Activated CD8-positive, alpha-beta T cell treated with anti-CD3 and anti-CD28 coated beads, Interleukin-2, amount 10 ng/mL, durations not matched to agents 7 days and 5 days (primary cell): ENCODE results near the gene CLCF1. TPM values are rescaled to one million over a fixed set of nuclear protein-coding genes. Genes with fewer than 3 reads are reported as not detected.

Source experiments
- ATAC-seq: fragments of 150-1000 bp; cut with Tn5 transposase; one replicate; pipeline ENCODE4 v1.10.0; 2021; ENCODE audit warnings: moderate library complexity
- CTCF ChIA-PET: fragments of 350-600 bp; sonication (Branson Sonifier 250); formaldehyde crosslinking; loops from one replicate; lab custom pipeline; 2021; ENCODE audit warnings: antibody characterized with exemption; lab: Charles Lee
- POLR2A ChIA-PET: fragments of 350-600 bp; sonication (Branson Sonifier 250); formaldehyde crosslinking; loops from one replicate; lab custom pipeline; 2021; ENCODE audit warnings: antibody characterized with exemption; lab: Charles Lee
- DNase-seq: peaks from one replicate; pipeline ENCODE4 v3.0.0-alpha.2; 2020
- H3K27ac Mint-ChIP-seq: one replicate; pipeline ENCODE4 v1.8.0; 2021; ENCODE audit warnings: mild to moderate bottlenecking, mixed read lengths
- H3K27me3 Mint-ChIP-seq: one replicate; pipeline ENCODE4 v1.8.0; 2021; ENCODE audit warnings: low read depth, mixed read lengths
- H3K36me3 Mint-ChIP-seq: one replicate; pipeline ENCODE4 v1.8.0; 2021; ENCODE audit warnings: low read depth, mixed read lengths
- H3K4me1 Mint-ChIP-seq: one replicate; pipeline ENCODE4 v1.8.0; 2021; ENCODE audit warnings: low read depth, mixed read lengths
- H3K4me3 Mint-ChIP-seq: one replicate; pipeline ENCODE4 v1.8.0; 2021; ENCODE audit warnings: mild to moderate bottlenecking, mixed read lengths
- H3K9me3 Mint-ChIP-seq: one replicate; pipeline ENCODE4 v1.8.0; 2022; ENCODE audit warnings: mixed read lengths; ENCODE audit not compliant: insufficient read depth
- total RNA-seq, 2 experiments: library from RNA; stranded (reverse); gene quantifications; one replicate each; pipeline ENCODE4 v1.2.3, GENCODE V29; 2021

The CLCF1 gene
- under 1 TPM; 0.29 to 0.50 TPM for total RNA-seq

GRCh38 chr11:67372993-67373647, at the start of gene CLCF1:
TSS of gene CLCF1 (minus strand) at chr11:67373598. CDS start at chr11:67373539, 59 bp downstream.
- ChIA-PET POLR2A (interaction anchor here (1.0 to 2.3 kb wide), 2 partner anchors 8 to 20 kb away, joined by 3 to 9 read pairs; partner anchors contain the start of gene POLD4), CTCF (interaction anchor here (1.2 to 31.4 kb wide), 5 partner anchors 10 to 111 kb away, joined by 3 to 998 read pairs (median 61); partner anchors contain the start of gene POLD4)
- ATAC-seq (peak; percentile 48), DNase-seq (no peak)
- Mint-ChIP-seq H3K27ac (peak within 1 kb of the TSS; percentile 75), H3K4me1 (peaks cover 61% of the 10 kb centered on the region), H3K27me3 (peaks cover 55% of the 10 kb centered on the region), H3K36me3 (no peaks in the 10 kb centered on the region), H3K4me3 (peak within 1 kb of the TSS; percentile 79), H3K9me3 (no peaks in the 10 kb centered on the region)

DNA sequence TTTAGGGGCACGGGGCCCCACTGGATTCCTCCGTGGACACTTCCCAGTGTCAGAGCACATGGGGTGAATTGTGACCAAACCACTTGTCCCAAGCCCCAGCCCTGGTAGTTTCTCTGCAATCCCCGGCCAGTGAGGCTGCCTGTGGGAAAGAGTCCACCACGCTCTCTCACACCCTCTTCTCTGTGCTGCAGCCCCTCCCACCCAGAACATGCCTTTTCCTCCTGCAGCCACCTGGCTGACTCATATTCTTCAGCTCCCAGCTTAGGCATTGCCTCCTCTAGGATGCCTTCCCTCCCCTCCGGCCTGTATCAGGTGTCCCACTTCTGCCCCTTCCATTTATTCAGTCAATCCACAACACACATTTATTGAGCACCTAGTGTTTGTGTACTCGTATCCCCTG, 49.5 kb upstream of the CLCF1 start:
- no peak overlapping the region for H3K4me3 Mint-ChIP-seq
- CTCF ChIA-PET: no interaction called here
- no peaks in the 10 kb centered on the region for H3K9me3 Mint-ChIP-seq
- ATAC-seq (no peak), DNase-seq (no peak)
- peaks cover 66% of the 10 kb centered on the region for H3K4me1 Mint-ChIP-seq
- POLR2A ChIA-PET: interaction anchor here (1.1 to 2.1 kb wide), 3 partner anchors 11 to 16 kb away, joined by 3 to 9 read pairs (median 5); partner anchors contain the start of gene PTPRCAP
- H3K27ac Mint-ChIP-seq: peak overlapping the region; percentile 32
- no peaks in the 10 kb centered on the region for H3K27me3 Mint-ChIP-seq
- H3K36me3 Mint-ChIP-seq: no peaks in the 10 kb centered on the region

DNA sequence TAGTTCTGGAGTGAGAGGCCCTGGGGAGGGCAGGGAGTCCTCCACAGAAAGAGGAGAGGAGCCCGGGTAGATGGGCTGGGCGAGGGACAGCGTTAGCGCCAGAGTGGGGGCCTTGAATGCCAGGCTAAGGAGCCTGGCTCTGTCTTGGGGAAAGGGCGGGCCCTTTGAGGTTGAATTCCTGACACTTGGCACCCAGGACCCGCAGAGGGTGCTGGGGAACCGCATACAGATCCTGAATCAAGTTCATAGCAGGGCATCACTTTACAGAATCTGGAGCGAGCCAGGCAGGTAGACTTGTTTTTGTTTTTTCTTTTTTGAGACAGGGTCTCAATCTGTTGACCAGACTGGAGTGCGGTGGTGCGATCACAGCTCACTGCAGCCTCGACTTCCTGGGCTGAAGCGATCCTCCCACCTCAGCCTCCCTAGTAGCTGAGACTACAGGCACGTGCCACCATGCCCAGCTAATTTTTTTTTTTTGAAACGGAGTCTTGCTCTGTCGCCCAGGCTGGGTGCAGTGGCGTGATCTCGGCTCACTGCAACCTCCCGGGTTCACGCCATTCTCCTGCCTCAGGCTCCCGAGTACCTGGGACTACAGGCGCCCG, 48.1 kb upstream of the CLCF1 start:
- POLR2A ChIA-PET: interaction anchor here (0.5 to 5.8 kb wide), 8 partner anchors 10 to 235 kb away, joined by 3 to 95 read pairs (median 15); partner anchors contain the start of genes PPP1CA, PTPRCAP and TBC1D10C
- H3K4me1 Mint-ChIP-seq: peaks cover 67% of the 10 kb centered on the region
- CTCF ChIA-PET: interaction anchor here (1.2 to 6.6 kb wide), 4 partner anchors 16 to 55 kb away, joined by 5 to 73 read pairs (median 9); partner anchors contain the start of genes PPP1CA, PTPRCAP and TBC1D10C
- no peaks in the 10 kb centered on the region for H3K9me3 Mint-ChIP-seq
- peak overlapping the region; percentile 86 for H3K27ac Mint-ChIP-seq
- H3K4me3 Mint-ChIP-seq: peak overlapping the region; percentile 70
- no peaks in the 10 kb centered on the region for H3K27me3 Mint-ChIP-seq
- ATAC-seq (no peak), DNase-seq (no peak)
- peaks cover 3% of the 10 kb centered on the region for H3K36me3 Mint-ChIP-seq

- Mint-ChIP-seq H3K36me3 (peaks cover 3% of the 10 kb centered on the region), H3K4me3 (peak overlapping the region; percentile 79), H3K27me3 (no peaks in the 10 kb centered on the region), H3K9me3 (no peaks in the 10 kb centered on the region), H3K4me1 (peaks cover 70% of the 10 kb centered on the region), H3K27ac (peak overlapping the region; percentile 86)
- ChIA-PET CTCF (interaction anchor here (1.2 to 6.6 kb wide), 6 partner anchors 8 to 56 kb away, joined by 3 to 73 read pairs (median 9); partner anchors contain the start of genes PPP1CA, PTPRCAP, RPS6KB2 and TBC1D10C), POLR2A (interaction anchor here (0.5 to 5.8 kb wide), 10 partner anchors 9 to 235 kb away, joined by 3 to 95 read pairs (median 4); partner anchors contain the start of genes PPP1CA, PTPRCAP and TBC1D10C)
- DNase-seq (peak; percentile 99), ATAC-seq (peak; percentile 86)
These were observed 47.4 kb upstream of the CLCF1 start for GRCh38 chr11:67420646-67421429.

GRCh38 chr11:67420147-67420645, 46.8 kb upstream of the CLCF1 start:
- ATAC-seq (no peak), DNase-seq (no peak)
- H3K27ac Mint-ChIP-seq: peak overlapping the region; percentile 87
- H3K4me1 Mint-ChIP-seq: peaks cover 66% of the 10 kb centered on the region
- no peaks in the 10 kb centered on the region for H3K27me3 Mint-ChIP-seq
- no peaks in the 10 kb centered on the region for H3K9me3 Mint-ChIP-seq
- H3K36me3 Mint-ChIP-seq: peaks cover 3% of the 10 kb centered on the region
- CTCF ChIA-PET: interaction anchor here (1.2 to 6.6 kb wide), 6 partner anchors 8 to 56 kb away, joined by 3 to 73 read pairs (median 9); partner anchors contain the start of genes PPP1CA, PTPRCAP, RPS6KB2 and TBC1D10C
- POLR2A ChIA-PET: interaction anchor here (0.6 to 5.8 kb wide), 12 partner anchors 8 to 294 kb away, joined by 3 to 95 read pairs (median 4); partner anchors contain the start of genes PPP1CA, PTPRCAP and TBC1D10C
- H3K4me3 Mint-ChIP-seq: peak overlapping the region; percentile 79

DNA sequence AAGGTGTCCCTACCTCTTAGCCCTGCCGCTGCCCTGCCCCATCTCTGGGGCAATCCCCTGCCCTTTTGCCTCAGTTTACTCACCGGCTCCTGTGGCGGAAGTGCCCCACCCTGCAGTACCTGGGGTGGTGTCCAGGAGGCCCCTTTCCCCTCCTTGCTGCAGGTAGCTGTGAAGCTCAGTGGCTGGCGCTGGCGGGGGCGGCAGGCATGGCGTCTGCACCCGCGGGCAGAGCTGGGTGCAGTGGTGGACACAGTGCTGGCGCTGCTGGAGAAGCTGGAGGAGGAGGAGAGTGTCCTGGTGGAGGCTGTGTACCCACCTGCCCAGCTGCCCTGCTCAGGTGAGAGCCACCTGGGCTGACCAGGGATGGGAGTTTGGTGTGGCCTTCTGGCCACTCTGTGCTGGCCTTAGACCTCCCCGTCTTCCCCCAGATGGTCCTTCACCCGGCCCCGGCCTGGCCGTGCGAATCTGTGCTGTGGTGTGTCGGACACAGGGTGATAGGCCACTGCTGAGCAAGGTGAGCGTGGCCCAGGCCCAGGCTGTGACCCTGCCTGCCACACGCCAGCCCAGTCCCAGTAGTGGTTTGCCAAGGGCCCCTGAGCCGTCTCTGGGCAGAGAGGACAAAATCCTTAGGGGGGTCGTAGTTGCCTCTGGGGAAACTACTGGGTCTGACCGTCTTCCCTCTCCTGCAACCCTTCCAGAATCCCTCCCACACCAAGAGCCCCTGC, 46.1 kb upstream of the CLCF1 start:
- no peak for ATAC-seq
- Mint-ChIP-seq H3K27ac (peak overlapping the region; percentile 87), H3K9me3 (no peaks in the 10 kb centered on the region), H3K27me3 (no peaks in the 10 kb centered on the region), H3K36me3 (peaks cover 3% of the 10 kb centered on the region), H3K4me1 (peaks cover 64% of the 10 kb centered on the region), H3K4me3 (peak overlapping the region; percentile 79)
- no peak for DNase-seq
- ChIA-PET POLR2A (interaction anchor here (0.6 to 5.8 kb wide), 11 partner anchors 8 to 294 kb away, joined by 3 to 95 read pairs (median 5); partner anchors contain the start of genes PPP1CA, PTPRCAP, RAD9A and TBC1D10C), CTCF (interaction anchor here (0.9 to 6.6 kb wide), 7 partner anchors 9 to 68 kb away, joined by 3 to 73 read pairs (median 8); partner anchors contain the start of genes PPP1CA, PTPRCAP, RPS6KB2 and TBC1D10C)

DNA sequence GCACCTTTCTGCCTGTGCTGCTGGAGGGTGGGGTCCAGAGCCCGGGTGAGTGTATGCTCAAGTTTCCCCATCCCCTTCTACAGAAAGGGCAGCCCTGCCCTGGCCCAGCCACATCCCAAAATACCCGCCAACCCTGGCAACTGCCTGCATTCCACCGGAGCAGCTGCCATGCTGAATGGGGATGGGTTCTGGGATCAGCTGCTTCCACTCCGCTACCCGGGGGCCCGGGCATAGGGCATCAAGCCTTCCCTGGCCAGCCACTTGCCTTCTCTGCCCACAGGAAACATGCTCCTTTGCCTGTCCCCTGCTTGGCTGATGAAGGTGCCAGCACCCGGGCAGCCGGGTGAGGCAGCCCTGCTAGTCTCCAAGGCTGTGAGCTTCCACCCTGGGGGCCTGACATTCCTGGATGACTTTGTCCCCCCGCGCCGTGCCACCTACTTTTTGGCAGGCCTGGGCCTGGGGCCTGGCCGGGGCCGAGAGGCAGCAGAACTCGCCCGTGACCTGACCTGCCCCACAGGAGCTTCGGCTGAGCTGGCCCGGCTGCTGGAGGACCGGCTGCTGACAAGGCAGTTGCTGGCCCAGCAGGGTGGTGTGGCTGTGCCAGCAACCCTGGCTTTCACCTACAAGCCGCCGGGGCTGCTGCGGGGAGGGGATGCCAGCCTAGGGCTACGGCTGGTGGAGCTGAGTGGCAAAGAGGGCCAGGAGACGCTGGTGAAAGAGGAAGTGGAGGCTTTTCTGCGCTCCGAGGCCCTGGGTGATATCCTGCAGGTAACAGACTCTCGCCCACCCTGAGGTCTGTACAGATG, 45.3 kb upstream of the CLCF1 start:
- H3K4me3 Mint-ChIP-seq: peak overlapping the region; percentile 79
- no peaks in the 10 kb centered on the region for H3K9me3 Mint-ChIP-seq
- POLR2A ChIA-PET: interaction anchor here (0.8 to 5.8 kb wide), 7 partner anchors 11 to 141 kb away, joined by 3 to 95 read pairs (median 3); partner anchors contain the start of genes PPP1CA, PTPRCAP, RAD9A and TBC1D10C
- peak; percentile 53 for DNase-seq
- peaks cover 3% of the 10 kb centered on the region for H3K36me3 Mint-ChIP-seq
- peak overlapping the region; percentile 87 for H3K27ac Mint-ChIP-seq
- ATAC-seq: no peak
- H3K27me3 Mint-ChIP-seq: no peaks in the 10 kb centered on the region
- CTCF ChIA-PET: interaction anchor here (0.9 to 6.6 kb wide), 8 partner anchors 11 to 73 kb away, joined by 3 to 73 read pairs (median 3); partner anchors contain the start of genes CLCF1, PPP1CA, PTPRCAP and TBC1D10C
- peaks cover 66% of the 10 kb centered on the region for H3K4me1 Mint-ChIP-seq

DNA sequence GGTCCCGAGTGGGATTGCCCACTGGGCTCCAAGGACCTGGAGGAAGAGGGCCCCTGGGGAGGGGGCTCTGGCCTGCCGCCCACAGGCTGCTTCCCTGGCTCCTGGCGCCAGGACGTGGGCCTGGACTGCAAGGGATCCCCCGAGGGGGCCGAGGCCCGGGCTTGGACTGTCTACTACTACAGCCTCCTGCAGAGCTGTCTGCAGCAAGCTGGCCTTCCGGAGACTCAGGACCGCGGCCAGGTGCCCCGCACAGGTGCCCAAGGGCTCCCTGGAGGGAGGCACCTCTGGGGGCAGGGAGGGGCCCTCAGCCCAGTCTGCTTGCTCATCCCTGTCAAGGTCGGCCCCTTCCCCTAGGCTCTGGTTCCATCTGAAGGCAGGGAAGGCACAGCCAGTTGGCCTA, 44.0 kb upstream of the CLCF1 start:
- DNase-seq (no peak), ATAC-seq (no peak)
- Mint-ChIP-seq H3K9me3 (no peaks in the 10 kb centered on the region), H3K27me3 (peaks cover 2% of the 10 kb centered on the region), H3K27ac (peak overlapping the region; percentile 87), H3K4me3 (no peak overlapping the region), H3K36me3 (peaks cover 6% of the 10 kb centered on the region), H3K4me1 (peaks cover 69% of the 10 kb centered on the region)
- ChIA-PET POLR2A (interaction anchor here (0.7 to 5.8 kb wide), 5 partner anchors 9 to 70 kb away, joined by 3 to 95 read pairs (median 61); partner anchors contain the start of genes PPP1CA, PTPRCAP and TBC1D10C), CTCF (interaction anchor here (0.9 to 6.6 kb wide), 5 partner anchors 9 to 72 kb away, joined by 3 to 73 read pairs (median 3); partner anchors contain the start of genes POLD4, PPP1CA and TBC1D10C)
